Fibroblast of the aortic adventitia (primary cell): ENCODE measurements around the gene SKA2. TPM values are rescaled to one million over a fixed set of nuclear protein-coding genes. Genes with fewer than 3 reads are reported as not detected.

Experiments
- DNase-seq: peaks from one replicate; pipeline ENCODE4 v3.0.0-alpha.2; 2010; ENCODE audit warnings: low read depth
- H3K4me3 ChIP-seq: 2 replicates; pipeline ENCODE4 v1.5.1; 2011; ENCODE audit warnings: low read depth, mild to moderate bottlenecking, control low read depth, low read length, moderate library complexity
- CTCF ChIP-seq: IDR thresholded peaks from 2 replicates; pipeline ENCODE4 v1.5.1; 2011; ENCODE audit warnings: mild to moderate bottlenecking, low read length, control low read depth, inconsistent platforms; ENCODE audit not compliant: insufficient read depth
- total RNA-seq: library from RNA; depleted of rRNA; stranded (reverse); fragments of >200 nt; gene quantifications from 2 replicates; pipeline ENCODE4 v1.2.3, GENCODE V29; 2012; ENCODE audit warnings: low replicate concordance

The SKA2 gene
- total RNA-seq, 1 donor, result 63.4 TPM

- TF ChIP-seq CTCF, result no peak
- no peak for DNase-seq
- H3K4me3 ChIP-seq, result no peak overlapping the region
These were observed 28.1 kb downstream of the SKA2 start for GRCh38 chr17:59126809-59127417.

DNA sequence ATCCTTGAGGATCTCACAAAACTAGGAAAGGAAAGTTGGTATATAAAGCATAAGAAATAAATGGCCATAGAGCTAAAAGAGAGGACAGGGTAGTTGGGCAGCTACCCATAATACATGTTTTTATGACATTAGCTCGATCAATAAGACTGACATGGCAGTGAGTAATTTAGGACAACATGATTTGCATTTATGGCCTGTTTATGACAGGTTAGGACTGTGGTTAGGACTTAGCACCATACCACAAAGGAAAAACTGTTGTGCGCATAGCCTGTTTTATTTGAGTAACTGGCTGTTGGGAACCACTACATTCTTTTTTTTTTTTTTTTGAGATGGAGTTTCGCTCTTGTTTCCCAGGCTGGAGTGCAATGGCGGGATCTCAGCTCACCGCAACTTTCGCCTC lies 30.3 kb downstream of the SKA2 start:
- no peak for TF ChIP-seq CTCF
- DNase-seq, result no peak
- no peak overlapping the region for H3K4me3 ChIP-seq

DNA sequence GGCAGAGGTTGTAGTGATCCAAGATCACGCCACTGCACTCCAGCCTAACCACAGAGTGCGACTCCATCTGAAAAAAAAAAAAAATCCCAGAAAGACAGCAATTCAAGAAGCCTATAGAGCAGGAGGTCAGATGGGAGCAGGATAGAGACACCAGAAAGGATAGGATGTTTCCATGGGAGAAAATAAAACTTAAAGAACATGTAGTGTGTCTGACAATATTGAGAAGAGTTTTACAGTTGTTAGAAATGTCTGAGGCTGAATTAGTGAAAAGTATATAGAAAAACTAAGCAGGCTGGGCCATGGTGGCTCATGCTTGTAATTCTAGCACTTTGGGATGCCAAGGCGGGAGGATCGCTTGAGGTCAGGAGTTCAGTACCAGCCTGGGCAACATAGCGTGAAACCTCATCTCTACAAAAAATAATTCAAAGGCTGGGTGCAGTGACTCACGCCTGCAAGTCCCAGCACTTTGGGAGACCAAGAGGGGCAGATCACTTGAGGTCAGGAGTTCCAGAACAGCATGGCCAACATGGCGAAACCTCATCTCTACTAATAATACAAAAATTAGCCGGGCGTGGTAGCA lies 33.0 kb downstream of the SKA2 start:
- no peak for DNase-seq
- H3K4me3 ChIP-seq, result no peak overlapping the region
- TF ChIP-seq CTCF, result no peak

GRCh38 chr17:59115474-59115873 lies 39.5 kb downstream of the SKA2 start:
- TF ChIP-seq CTCF, result no peak
- DNase-seq, result no peak
- H3K4me3 ChIP-seq, result no peak overlapping the region

DNA sequence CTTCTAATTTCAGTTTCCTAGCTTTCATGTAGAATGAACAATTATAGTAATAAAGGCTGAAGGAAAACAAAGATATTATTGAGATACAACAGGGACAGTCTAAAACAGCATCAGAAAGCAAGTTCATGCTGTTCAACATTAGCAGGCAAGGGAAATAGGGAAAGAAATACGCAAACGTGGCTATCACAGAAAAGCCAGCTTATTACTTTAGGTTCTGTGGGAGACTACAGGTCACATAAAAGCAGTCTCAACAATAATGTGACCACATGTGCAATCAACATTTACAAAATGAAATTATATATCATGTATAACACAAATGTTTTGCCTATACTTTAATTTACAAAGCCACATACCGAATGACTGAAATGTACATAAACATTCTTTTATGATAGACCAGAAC lies 43.4 kb downstream of the SKA2 start:
- H3K4me3 ChIP-seq, result no peak overlapping the region
- DNase-seq, result no peak
- TF ChIP-seq CTCF, result no peak

- H3K4me3 ChIP-seq, result no peak overlapping the region
- TF ChIP-seq CTCF, result no peak
- DNase-seq, result no peak
These were observed 44.0 kb downstream of the SKA2 start for GRCh38 chr17:59110973-59111372.
